ENCODE results near the gene PLEKHA8. TPM values are rescaled to one million over a fixed set of nuclear protein-coding genes. Genes with fewer than 3 reads are reported as not detected.
"Not testable (repeated sequence)": the region's sequence is repeated elsewhere in the genome, so short reads cannot be mapped to it uniquely, and the experiment has no call there.

The PLEKHA8 gene
- polyA plus RNA-seq, 3 donors, result 18.6 to 22.3 (median 18.9) TPM

GRCh38 chr7:30083334-30083733, 55.1 kb downstream of the PLEKHA8 start:
- DNase-seq (ENCODE audit: extremely low read depth in 1 of 11, low read depth in 9 of 11, low spot score in 4 of 11), result no peak

- peak in 3 of 11 donors; percentile 3 to 31 (median 30) for DNase-seq (ENCODE audit: extremely low read depth in 1 of 11, low read depth in 9 of 11, low spot score in 4 of 11)
These were observed 56.0 kb downstream of the PLEKHA8 start for GRCh38 chr7:30084212-30084611.

GRCh38 chr7:30086529-30086928, 58.3 kb downstream of the PLEKHA8 start:
- DNase-seq (ENCODE audit: extremely low read depth in 1 of 11, low read depth in 9 of 11, low spot score in 4 of 11), result no peak

- DNase-seq (ENCODE audit: extremely low read depth in 1 of 11, low read depth in 9 of 11, low spot score in 4 of 11), result no peak
These were observed 59.2 kb downstream of the PLEKHA8 start for GRCh38 chr7:30087371-30087770.

- DNase-seq (ENCODE audit: extremely low read depth in 1 of 11, low read depth in 9 of 11, low spot score in 4 of 11), result no peak
These were observed 60.1 kb downstream of the PLEKHA8 start for GRCh38 chr7:30088362-30088761.

GRCh38 chr7:30090111-30090510, 61.9 kb downstream of the PLEKHA8 start:
- DNase-seq (ENCODE audit: extremely low read depth in 1 of 11, low read depth in 9 of 11, low spot score in 4 of 11), result no peak

GRCh38 chr7:30091491-30091912, 63.3 kb downstream of the PLEKHA8 start:
- no peak for DNase-seq (ENCODE audit: extremely low read depth in 1 of 11, low read depth in 9 of 11, low spot score in 4 of 11)

GRCh38 chr7:30091987-30092386, 63.8 kb downstream of the PLEKHA8 start:
- DNase-seq (ENCODE audit: extremely low read depth in 1 of 11, low read depth in 9 of 11, low spot score in 4 of 11), result no peak

GRCh38 chr7:30093420-30093952, 65.3 kb downstream of the PLEKHA8 start:
- DNase-seq (ENCODE audit: extremely low read depth in 1 of 11, low read depth in 9 of 11, low spot score in 4 of 11), result no peak

GRCh38 chr7:30098599-30098998, 70.4 kb downstream of the PLEKHA8 start:
- DNase-seq (ENCODE audit: extremely low read depth in 1 of 11, low read depth in 9 of 11, low spot score in 4 of 11), result not testable (repeated sequence)

GRCh38 chr7:30102281-30102680, 74.1 kb downstream of the PLEKHA8 start:
- DNase-seq (ENCODE audit: extremely low read depth in 1 of 11, low read depth in 9 of 11, low spot score in 4 of 11), result no peak

GRCh38 chr7:30104157-30104556, 75.9 kb downstream of the PLEKHA8 start:
- no peak for DNase-seq (ENCODE audit: extremely low read depth in 1 of 11, low read depth in 9 of 11, low spot score in 4 of 11)

GRCh38 chr7:30112103-30112713, 84.0 kb downstream of the PLEKHA8 start:
- DNase-seq (ENCODE audit: extremely low read depth in 1 of 11, low read depth in 9 of 11, low spot score in 4 of 11), result no peak

- no peak for DNase-seq (ENCODE audit: extremely low read depth in 1 of 11, low read depth in 9 of 11, low spot score in 4 of 11)
These were observed 84.9 kb downstream of the PLEKHA8 start for GRCh38 chr7:30113144-30113543.

GRCh38 chr7:30114536-30115238, 86.5 kb downstream of the PLEKHA8 start:
- no peak for DNase-seq (ENCODE audit: extremely low read depth in 1 of 11, low read depth in 9 of 11, low spot score in 4 of 11)

GRCh38 chr7:30115709-30116297, 87.6 kb downstream of the PLEKHA8 start:
- DNase-seq (ENCODE audit: extremely low read depth in 1 of 11, low read depth in 9 of 11, low spot score in 4 of 11), result no peak

- DNase-seq (ENCODE audit: extremely low read depth in 1 of 11, low read depth in 9 of 11, low spot score in 4 of 11), result no peak
These were observed 88.6 kb downstream of the PLEKHA8 start for GRCh38 chr7:30116771-30117170.

GRCh38 chr7:30117896-30118295, 89.7 kb downstream of the PLEKHA8 start:
- no peak for DNase-seq (ENCODE audit: extremely low read depth in 1 of 11, low read depth in 9 of 11, low spot score in 4 of 11)

- DNase-seq (ENCODE audit: extremely low read depth in 1 of 11, low read depth in 9 of 11, low spot score in 4 of 11), result no peak
These were observed 91.8 kb downstream of the PLEKHA8 start for GRCh38 chr7:30119890-30120577.
